Glutamatergic neuron (in vitro differentiated cells): ENCODE results near the gene ANK3. TPM values are rescaled to one million over a fixed set of nuclear protein-coding genes. Genes with fewer than 3 reads are reported as not detected.

Source experiments
- DNase-seq: peaks from one replicate; pipeline ENCODE4 v3.0.0; 2022
- H3K27ac Mint-ChIP-seq: one replicate; pipeline ENCODE4 v1.8.0; 2020; ENCODE audit warnings: mild to moderate bottlenecking, mixed read lengths, inconsistent platforms; ENCODE audit not compliant: unreplicated experiment
- H3K27me3 Mint-ChIP-seq: one replicate; pipeline ENCODE4 v1.8.0; 2020; ENCODE audit warnings: mild to moderate bottlenecking, moderate library complexity, mixed read lengths, inconsistent platforms; ENCODE audit not compliant: unreplicated experiment
- H3K36me3 Mint-ChIP-seq: one replicate; pipeline ENCODE4 v1.8.0; 2020; ENCODE audit warnings: mild to moderate bottlenecking, mixed read lengths, inconsistent platforms; ENCODE audit not compliant: unreplicated experiment
- H3K4me1 Mint-ChIP-seq: one replicate; pipeline ENCODE4 v1.8.0; 2020; ENCODE audit warnings: mild to moderate bottlenecking, low read depth, mixed read lengths, inconsistent platforms; ENCODE audit not compliant: unreplicated experiment
- H3K4me3 Mint-ChIP-seq: one replicate; pipeline ENCODE4 v1.8.0; 2020; ENCODE audit warnings: mild to moderate bottlenecking, mixed read lengths, inconsistent platforms; ENCODE audit not compliant: unreplicated experiment
- H3K9me3 Mint-ChIP-seq: one replicate; pipeline ENCODE4 v1.8.0; 2020; ENCODE audit warnings: mild to moderate bottlenecking, moderate library complexity, mixed read lengths, inconsistent platforms; ENCODE audit not compliant: unreplicated experiment
- total RNA-seq: library from RNA; stranded (reverse); fragmentation: NEBNext Ultra II Directional; extraction: Animal tissue kit (Norgen Biotek cat#: 25700); gene quantifications from one replicate; pipeline ENCODE4 v1.2.1, GENCODE V29; 2021; ENCODE audit not compliant: unreplicated experiment
- TF ChIP-seq, protein P1 (sequence below): fragments of 200-600 bp; sonication (generic); IDR thresholded peaks from one replicate; pipeline ENCODE4 v1.5.0; 2021; ENCODE audit not compliant: partially characterized antibody, unreplicated experiment

ANK3 gene
- total RNA-seq, 1 donor from 2014 or later = 84.9 TPM

DNA sequence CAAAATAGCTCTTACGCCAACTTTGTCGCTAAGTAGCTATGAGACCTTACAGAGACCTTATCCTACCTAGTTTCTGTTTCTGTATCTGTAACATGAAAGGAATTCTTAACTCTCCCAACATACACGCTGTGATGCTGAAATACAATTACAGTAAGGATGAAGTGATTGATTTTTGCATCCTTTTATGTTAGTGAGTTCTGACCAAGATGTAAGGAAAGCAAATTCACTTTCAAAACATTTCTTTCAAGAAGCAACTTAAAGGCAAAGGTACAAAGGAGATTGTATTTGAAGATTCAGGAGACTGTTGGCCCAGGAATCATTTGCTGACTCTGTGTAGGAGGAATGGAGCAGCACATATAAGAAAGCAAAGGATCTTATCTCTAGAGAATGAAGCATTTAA, 7.1 kb upstream of the ANK3 start:
- H3K4me3 Mint-ChIP-seq = no peak overlapping the region
- H3K9me3 Mint-ChIP-seq = no peaks in the 10 kb centered on the region
- DNase-seq = no peak
- H3K27ac Mint-ChIP-seq = no peak overlapping the region
- H3K36me3 Mint-ChIP-seq = no peaks in the 10 kb centered on the region
- TF ChIP-seq, protein P1, sequence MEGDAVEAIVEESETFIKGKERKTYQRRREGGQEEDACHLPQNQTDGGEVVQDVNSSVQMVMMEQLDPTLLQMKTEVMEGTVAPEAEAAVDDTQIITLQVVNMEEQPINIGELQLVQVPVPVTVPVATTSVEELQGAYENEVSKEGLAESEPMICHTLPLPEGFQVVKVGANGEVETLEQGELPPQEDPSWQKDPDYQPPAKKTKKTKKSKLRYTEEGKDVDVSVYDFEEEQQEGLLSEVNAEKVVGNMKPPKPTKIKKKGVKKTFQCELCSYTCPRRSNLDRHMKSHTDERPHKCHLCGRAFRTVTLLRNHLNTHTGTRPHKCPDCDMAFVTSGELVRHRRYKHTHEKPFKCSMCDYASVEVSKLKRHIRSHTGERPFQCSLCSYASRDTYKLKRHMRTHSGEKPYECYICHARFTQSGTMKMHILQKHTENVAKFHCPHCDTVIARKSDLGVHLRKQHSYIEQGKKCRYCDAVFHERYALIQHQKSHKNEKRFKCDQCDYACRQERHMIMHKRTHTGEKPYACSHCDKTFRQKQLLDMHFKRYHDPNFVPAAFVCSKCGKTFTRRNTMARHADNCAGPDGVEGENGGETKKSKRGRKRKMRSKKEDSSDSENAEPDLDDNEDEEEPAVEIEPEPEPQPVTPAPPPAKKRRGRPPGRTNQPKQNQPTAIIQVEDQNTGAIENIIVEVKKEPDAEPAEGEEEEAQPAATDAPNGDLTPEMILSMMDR = no peak
- H3K4me1 Mint-ChIP-seq = peaks cover 20% of the 10 kb centered on the region
- H3K27me3 Mint-ChIP-seq = no peaks in the 10 kb centered on the region

GRCh38 chr10:60395711-60396110, 6.0 kb upstream of the ANK3 start:
- TF ChIP-seq, protein P1 = no peak
- Mint-ChIP-seq H3K27me3 (no peaks in the 10 kb centered on the region), H3K9me3 (no peaks in the 10 kb centered on the region), H3K27ac (no peak overlapping the region), H3K4me1 (peaks cover 29% of the 10 kb centered on the region), H3K4me3 (no peak overlapping the region), H3K36me3 (no peaks in the 10 kb centered on the region)
- DNase-seq = no peak

DNA sequence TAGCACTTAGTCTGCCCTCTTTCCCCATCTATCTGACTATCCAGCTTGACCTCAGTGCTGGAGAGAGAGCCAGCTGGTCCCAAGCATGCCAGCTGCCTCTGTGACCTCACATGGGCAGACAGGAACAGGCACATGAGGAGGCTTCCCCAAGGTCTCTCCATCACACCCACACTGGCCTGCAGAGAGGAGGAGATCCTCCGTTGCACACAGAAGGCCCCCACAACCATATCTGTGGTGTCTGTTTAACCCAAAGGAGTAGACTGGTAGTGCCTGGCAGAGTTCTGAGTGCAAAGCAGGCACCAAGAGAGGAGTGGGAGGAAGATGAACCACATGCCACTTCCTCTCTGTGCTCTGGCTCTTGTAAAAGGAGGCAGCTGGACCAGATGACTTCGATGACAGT, 4.8 kb upstream of the ANK3 start:
- DNase-seq = peak; percentile 37
- H3K9me3 Mint-ChIP-seq = peaks cover 4% of the 10 kb centered on the region
- H3K4me1 Mint-ChIP-seq = peaks cover 40% of the 10 kb centered on the region
- TF ChIP-seq, protein P1 = no peak
- H3K27me3 Mint-ChIP-seq = no peaks in the 10 kb centered on the region
- no peaks in the 10 kb centered on the region for H3K36me3 Mint-ChIP-seq
- peak overlapping the region; percentile 60 for H3K27ac Mint-ChIP-seq
- no peak overlapping the region for H3K4me3 Mint-ChIP-seq

DNA sequence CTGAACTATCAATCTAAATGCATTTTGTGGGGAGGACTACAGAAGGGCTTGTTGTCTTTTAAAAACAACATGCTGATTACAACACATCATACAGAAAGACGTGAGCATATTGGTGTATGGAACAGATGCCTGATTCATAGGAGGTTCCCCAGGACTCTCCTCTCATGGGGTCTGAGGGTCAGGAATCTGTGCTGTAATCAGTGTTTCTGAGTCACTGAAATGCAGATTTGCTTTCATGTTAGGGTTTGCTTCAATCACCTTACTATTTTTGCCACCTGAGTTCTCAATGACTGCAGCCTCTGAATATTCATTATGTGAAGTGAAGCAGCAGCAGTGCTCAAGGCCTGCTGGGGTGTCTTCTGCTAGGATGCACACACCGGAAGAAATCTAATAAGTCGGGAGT, 550 bp upstream of the ANK3 start:
- DNase-seq = no peak
- Mint-ChIP-seq H3K9me3 (peaks cover 4% of the 10 kb centered on the region), H3K36me3 (no peaks in the 10 kb centered on the region), H3K27ac (peak overlapping the region; percentile 96), H3K4me3 (peak overlapping the region; percentile 80), H3K27me3 (no peaks in the 10 kb centered on the region), H3K4me1 (peaks cover 37% of the 10 kb centered on the region)
- TF ChIP-seq, protein P1 = no peak

DNA sequence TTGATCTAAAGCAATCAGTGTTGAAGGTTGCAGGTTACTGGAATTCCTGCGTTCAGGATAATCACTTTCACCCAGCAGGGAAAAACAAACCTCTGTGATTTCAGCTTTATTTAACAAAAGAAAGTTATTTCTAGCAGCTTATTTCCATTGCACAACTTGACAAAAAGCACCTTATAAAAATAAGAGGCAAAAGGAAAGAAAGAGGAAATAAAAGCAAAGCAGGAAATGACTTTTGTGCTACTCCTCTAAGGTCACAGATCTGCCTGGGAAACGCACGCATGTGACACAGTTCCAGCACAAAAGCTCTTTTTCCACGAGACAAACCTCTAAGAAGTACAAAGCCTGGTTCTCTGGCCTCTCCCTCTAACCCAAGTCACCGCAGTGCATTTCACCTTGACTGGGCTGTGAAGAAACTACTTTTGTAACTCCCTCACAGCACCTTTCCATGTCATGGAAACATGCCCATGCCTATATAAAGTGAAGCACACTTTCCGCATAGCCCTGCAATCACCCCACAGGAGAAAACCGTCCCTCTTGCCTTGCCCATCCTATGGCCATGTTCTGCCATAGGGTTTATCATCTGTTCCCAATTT, 870 bp downstream of the ANK3 start:
- H3K9me3 Mint-ChIP-seq = peaks cover 4% of the 10 kb centered on the region
- peak overlapping the region; percentile 96 for H3K27ac Mint-ChIP-seq
- no peaks in the 10 kb centered on the region for H3K27me3 Mint-ChIP-seq
- DNase-seq = no peak
- no peaks in the 10 kb centered on the region for H3K36me3 Mint-ChIP-seq
- TF ChIP-seq, protein P1 = no peak
- H3K4me1 Mint-ChIP-seq = peaks cover 35% of the 10 kb centered on the region
- peak overlapping the region; percentile 80 for H3K4me3 Mint-ChIP-seq
